ENCODE results near the gene URB2.

Gene URB2

DNA sequence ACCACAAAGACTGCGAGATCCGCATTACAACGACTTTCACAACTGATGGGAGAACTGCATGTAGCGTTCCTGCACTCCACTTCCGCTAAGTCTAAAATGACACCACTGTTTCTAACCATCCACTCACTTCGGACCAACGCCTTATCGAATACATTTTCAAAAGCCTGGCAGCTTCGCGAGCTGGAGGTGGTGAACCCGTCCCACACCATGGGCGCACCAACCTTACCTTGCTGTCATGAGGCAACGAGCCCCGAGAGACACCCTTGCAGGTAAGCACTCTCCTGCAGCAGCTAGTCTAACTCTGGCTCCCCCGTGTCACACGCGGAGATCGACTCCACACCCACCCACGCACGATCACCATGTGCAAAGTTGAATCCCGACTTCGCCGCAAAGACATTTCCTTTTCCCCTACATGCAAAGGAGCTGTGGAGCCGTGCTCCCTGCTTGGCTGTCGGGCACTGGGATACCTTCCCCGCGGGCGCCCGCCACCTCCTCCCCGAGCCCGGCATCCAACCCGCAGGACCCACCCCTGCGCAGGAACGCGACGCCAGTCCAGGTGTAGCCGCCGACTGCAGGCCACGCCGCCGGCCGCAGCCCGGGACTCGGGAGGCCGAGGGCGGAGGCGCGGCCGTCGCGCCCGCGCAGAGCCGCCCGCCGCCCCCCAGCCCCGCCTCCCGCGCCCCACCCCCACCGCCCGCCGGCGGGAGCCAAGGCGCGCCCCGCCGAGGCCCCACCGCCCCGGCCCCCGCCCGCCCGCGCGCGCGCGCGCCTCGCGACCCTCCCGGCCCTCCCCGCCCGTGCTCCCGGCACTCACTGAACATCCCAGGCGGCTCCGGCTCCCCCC lies 754 bp upstream of the URB2 start:
- H3K4me1 Mint-ChIP-seq: peaks cover 76% of the 10 kb centered on the region
- no peaks in the 10 kb centered on the region for H3K27me3 Mint-ChIP-seq
- H3K4me3 Mint-ChIP-seq: peak overlapping the region; percentile 93
- H3K36me3 Mint-ChIP-seq: peaks cover 12% of the 10 kb centered on the region
- H3K27ac Mint-ChIP-seq: peak overlapping the region; percentile 72
- no peaks in the 10 kb centered on the region for H3K9me3 Mint-ChIP-seq

DNA sequence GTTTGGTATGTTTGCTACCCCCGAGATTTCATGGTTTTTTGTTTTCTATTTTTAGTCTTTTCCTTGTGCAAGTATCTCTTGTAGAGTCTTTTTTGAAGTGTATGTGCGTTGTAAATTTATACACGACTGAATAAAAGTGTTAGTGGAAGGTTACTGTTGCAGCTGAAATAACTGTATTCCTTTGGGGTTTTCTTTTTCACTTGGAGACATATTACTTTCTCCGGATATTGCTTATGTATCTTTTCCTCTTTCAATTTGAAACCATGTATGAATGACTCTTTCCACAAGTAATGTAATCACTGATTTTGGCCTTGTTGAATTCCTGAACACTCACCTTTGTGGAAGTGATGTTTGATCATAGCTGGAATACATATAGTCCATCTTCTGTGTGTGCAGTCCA lies 956 bp downstream of the URB2 start:
- H3K4me1 Mint-ChIP-seq: peaks cover 70% of the 10 kb centered on the region

DNA sequence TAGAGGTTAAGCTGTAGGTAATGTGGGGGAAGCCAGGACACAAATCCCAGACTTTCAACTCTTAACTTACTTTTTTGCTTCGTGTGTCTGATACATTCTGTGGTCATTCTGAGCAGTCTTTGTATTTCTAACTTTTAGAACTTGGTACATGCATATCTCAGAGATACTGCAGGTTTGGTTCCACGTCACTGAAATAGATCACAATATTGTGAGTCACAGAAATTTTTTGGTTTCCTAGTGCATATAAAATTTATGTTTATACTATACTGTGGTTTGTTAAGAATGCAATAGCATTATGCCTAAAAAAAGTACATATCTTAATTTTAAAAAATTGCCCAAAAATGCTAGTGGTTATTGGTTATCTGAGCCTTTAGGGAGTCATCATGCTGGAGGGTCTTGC lies 3.2 kb downstream of the URB2 start:
- no peaks in the 10 kb centered on the region for H3K9me3 Mint-ChIP-seq
- H3K4me1 Mint-ChIP-seq: peaks cover 55% of the 10 kb centered on the region
- no peaks in the 10 kb centered on the region for H3K27me3 Mint-ChIP-seq
- H3K4me3 Mint-ChIP-seq: no peak overlapping the region
- no peak overlapping the region for H3K27ac Mint-ChIP-seq
- peaks cover 14% of the 10 kb centered on the region for H3K36me3 Mint-ChIP-seq

More for the DNA sequence above, 956 bp downstream of the URB2 start:
- Mint-ChIP-seq H3K36me3 (peaks cover 12% of the 10 kb centered on the region), H3K27me3 (no peaks in the 10 kb centered on the region), H3K9me3 (no peaks in the 10 kb centered on the region), H3K4me3 (peak overlapping the region; percentile 96), H3K27ac (peak overlapping the region; percentile 98)

DNA sequence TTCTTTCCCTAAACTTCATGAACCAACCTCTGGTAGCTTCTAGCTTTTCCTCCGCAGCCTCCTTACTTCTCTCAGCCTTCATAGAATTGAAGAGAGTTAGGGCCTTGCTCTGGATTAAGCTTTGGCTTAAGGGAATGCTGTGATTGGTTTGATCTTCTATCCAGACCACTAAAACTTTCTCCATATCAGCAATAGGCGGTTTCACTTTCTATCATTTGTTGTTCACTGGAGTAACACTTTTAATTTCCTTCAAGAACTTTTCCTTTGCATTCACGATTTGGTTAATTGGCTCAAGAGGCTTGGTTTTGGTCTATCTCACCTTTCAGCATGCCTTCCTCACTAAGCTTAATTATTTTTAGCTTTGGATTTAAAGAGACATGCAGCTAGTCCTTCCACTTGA lies 5.1 kb downstream of the URB2 start:
- no peaks in the 10 kb centered on the region for H3K9me3 Mint-ChIP-seq
- H3K27me3 Mint-ChIP-seq: no peaks in the 10 kb centered on the region
- no peak overlapping the region for H3K27ac Mint-ChIP-seq
- peaks cover 51% of the 10 kb centered on the region for H3K4me1 Mint-ChIP-seq
- H3K4me3 Mint-ChIP-seq: no peak overlapping the region
- H3K36me3 Mint-ChIP-seq: peaks cover 19% of the 10 kb centered on the region

DNA sequence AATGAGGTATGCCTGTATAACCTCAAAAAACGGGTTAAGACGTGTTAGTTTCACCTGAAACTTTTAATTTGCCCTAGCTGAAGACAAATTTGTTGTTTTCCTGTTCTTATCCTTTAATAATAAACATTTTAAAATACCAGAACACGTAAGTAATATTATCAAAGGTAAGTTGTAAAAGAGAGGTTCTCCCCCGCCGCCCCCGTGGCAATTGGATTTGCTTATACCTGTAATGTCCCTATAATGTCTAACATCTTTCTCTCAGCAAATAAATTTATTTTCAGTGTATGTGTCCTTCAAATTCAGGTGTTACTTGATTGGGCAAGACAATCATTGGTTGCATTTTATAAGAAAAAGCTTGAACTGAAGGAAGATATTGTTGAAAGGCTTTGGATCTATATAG lies 5.9 kb downstream of the URB2 start:
- H3K27ac Mint-ChIP-seq: no peak overlapping the region
- peaks cover 19% of the 10 kb centered on the region for H3K36me3 Mint-ChIP-seq

DNA sequence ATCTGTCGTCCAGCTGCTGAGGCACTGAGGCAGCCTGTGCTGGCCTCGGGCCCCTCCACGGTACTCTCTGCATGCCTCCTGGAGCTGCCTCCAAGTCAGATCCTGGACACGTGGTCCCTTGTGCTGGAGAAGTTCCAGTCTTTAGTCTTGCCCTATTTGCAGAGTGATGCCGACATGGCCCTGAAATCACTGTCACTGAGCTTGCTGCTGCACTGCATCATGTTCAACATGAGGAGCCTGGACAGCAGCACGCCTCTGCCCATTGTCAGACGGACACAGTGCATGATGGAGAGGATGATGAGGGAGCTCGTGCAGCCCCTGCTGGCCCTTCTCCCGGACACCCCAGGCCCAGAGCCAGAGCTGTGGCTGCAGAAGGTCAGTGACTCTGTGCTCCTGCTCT lies 10.0 kb downstream of the URB2 start:
- Mint-ChIP-seq H3K9me3 (no peaks in the 10 kb centered on the region), H3K27ac (no peak overlapping the region), H3K4me3 (no peak overlapping the region)

More for the DNA sequence above, 5.9 kb downstream of the URB2 start:
- no peak overlapping the region for H3K4me3 Mint-ChIP-seq
- H3K27me3 Mint-ChIP-seq: no peaks in the 10 kb centered on the region
- H3K4me1 Mint-ChIP-seq: peaks cover 47% of the 10 kb centered on the region
- no peaks in the 10 kb centered on the region for H3K9me3 Mint-ChIP-seq

DNA sequence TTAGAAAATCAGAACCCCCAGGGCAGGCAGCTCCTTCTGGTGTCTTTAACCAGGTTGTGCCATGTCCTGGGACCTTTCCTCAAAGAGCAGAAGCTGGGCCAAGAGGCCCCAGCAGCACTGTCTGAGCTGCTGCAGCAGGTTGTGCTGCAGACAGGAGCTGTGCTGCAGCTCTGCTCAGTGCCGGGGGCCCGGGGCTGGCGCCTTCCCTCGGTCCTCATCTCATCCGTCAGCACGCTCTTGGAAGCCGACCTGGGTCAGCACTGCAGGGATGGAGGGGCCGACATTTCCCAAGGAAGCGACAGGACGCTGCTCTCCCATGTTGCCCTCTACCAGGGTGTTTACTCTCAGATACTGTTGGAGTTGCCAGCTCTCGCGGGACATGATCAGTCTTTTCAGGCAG lies 11.7 kb downstream of the URB2 start:
- Mint-ChIP-seq H3K36me3 (peaks cover 7% of the 10 kb centered on the region), H3K27me3 (no peaks in the 10 kb centered on the region), H3K9me3 (no peaks in the 10 kb centered on the region), H3K4me1 (peaks cover 13% of the 10 kb centered on the region), H3K27ac (no peak overlapping the region), H3K4me3 (no peak overlapping the region)

More for the DNA sequence above, 10.0 kb downstream of the URB2 start:
- Mint-ChIP-seq H3K27me3 (no peaks in the 10 kb centered on the region), H3K4me1 (peaks cover 26% of the 10 kb centered on the region), H3K36me3 (peaks cover 10% of the 10 kb centered on the region)

DNA sequence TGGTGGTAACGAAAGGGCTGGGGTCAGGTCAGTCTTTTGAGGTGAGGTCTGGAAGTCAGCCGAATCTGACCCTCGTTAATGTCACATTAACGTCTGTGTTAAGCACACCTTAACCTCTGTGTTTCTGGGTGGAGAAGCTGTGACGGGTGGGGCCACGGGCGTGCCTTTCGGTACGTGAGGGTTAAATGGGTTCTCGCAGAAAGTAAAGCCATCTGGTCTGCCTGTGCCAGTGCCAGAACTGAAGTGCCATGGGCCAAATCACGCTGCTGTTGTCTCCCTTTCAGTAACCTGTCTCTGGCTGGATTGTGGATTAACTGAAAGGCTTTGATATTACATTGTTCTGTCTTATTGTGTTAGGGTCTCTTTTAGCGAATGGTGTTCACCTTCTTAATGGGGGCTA lies 14.4 kb downstream of the URB2 start:
- Mint-ChIP-seq H3K36me3 (peaks cover 5% of the 10 kb centered on the region), H3K27me3 (no peaks in the 10 kb centered on the region), H3K4me3 (no peak overlapping the region), H3K4me1 (peaks cover 10% of the 10 kb centered on the region), H3K9me3 (no peaks in the 10 kb centered on the region), H3K27ac (no peak overlapping the region)

DNA sequence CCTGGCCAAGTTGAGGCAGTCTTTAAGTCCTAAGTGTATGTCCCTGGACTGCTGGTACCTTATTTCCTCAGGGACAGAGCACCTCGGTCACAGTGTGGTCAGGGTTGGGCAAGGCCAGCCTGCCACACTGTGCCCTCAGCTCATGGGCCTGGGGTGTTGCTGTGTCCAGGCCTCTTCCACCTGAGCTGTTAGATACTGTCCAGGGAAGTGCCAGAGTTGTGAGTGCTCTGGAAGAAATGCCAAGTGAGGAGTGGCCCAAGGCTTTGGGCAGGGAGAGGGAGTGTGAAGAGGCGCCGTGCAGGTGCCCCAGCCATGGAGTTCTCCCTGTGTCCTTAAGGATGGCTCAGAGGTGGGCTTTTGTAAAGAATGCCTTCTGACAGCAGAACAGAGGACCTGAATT lies 15.3 kb downstream of the URB2 start:
- H3K4me3 Mint-ChIP-seq: no peak overlapping the region
- H3K36me3 Mint-ChIP-seq: peaks cover 9% of the 10 kb centered on the region
- H3K9me3 Mint-ChIP-seq: no peaks in the 10 kb centered on the region
- peaks cover 10% of the 10 kb centered on the region for H3K4me1 Mint-ChIP-seq
- H3K27ac Mint-ChIP-seq: no peak overlapping the region
- no peaks in the 10 kb centered on the region for H3K27me3 Mint-ChIP-seq

DNA sequence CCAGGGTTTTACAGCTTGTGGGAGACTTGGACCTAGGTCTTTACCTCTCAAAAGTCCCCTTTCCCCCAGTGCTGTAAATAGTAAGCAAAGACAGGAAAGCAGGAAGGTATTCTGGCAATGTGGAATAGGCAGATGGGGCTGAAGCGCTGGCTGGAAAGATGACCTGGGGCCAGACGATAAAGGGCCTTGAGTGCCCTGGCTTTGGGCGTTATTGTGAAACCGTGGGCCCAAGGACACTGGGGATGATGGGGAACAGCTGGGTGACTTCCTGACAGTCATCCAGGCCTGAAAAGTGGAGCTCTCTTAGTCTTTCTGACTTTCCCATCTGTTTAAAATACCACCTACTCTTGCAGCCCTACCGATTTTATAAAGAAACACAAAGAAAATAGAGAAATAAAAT lies 16.3 kb downstream of the URB2 start:
- no peaks in the 10 kb centered on the region for H3K9me3 Mint-ChIP-seq
- no peak overlapping the region for H3K27ac Mint-ChIP-seq
- H3K36me3 Mint-ChIP-seq: peaks cover 9% of the 10 kb centered on the region
- H3K27me3 Mint-ChIP-seq: no peaks in the 10 kb centered on the region
- H3K4me3 Mint-ChIP-seq: no peak overlapping the region
- H3K4me1 Mint-ChIP-seq: peaks cover 10% of the 10 kb centered on the region

DNA sequence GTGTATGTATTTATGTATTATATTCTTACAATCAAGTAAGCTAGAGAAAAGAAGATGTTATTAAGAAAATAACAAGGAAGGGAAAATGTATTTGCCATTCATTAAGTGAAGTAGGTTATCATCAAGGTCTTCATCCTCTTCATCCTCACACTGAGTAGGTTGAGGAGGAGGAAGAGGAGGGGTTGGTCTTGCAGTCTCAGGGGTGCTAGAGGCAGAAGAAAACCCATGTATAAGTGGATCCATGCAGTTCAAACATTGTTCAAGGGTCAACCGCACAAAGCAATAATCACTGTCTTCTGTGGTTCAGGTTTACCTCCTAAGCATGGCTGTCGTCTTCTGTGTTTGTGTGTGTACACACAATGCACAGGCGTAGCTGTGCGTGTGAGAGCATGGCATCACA lies 16.9 kb downstream of the URB2 start:
- Mint-ChIP-seq H3K27me3 (no peaks in the 10 kb centered on the region), H3K36me3 (peaks cover 9% of the 10 kb centered on the region), H3K4me3 (no peak overlapping the region), H3K4me1 (peaks cover 10% of the 10 kb centered on the region), H3K9me3 (no peaks in the 10 kb centered on the region), H3K27ac (no peak overlapping the region)

DNA sequence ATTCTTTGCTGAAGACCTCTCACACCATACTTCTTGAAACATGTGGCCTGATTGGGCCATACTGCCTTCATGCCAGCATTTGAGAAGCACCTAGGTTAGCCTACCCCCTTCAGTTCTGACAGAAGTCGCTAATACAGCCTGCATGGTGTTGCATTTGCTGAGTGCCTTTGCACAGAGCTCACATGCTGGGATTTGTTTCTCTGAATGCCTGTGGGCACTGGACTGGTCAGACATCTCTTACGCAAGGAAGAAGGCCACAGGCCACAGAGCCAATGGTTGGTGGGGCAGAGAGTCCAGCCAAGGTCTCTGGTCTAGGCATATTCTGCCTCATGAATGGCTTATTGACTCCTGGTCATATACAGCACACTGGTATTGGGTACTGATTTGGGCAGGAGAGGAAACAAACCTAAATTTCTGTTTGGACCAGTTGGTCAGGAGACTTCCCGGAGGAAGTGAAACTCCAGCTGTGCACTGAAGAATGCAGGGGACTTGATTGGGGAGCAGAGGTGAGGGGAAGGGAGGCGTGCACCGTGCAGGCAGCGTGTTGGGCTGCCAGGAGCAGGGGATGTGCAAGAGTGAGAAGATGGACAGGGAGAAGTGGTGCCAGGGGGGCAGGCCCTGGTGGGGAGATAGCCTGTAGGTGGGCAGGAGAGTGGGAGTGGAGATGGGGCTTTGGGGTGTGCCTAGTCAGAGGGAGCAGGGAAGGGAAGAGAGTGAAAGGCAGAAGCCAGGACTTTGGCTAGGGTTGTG lies 18.1 kb downstream of the URB2 start:
- Mint-ChIP-seq H3K9me3 (no peaks in the 10 kb centered on the region), H3K27ac (no peak overlapping the region), H3K4me1 (peaks cover 10% of the 10 kb centered on the region), H3K27me3 (no peaks in the 10 kb centered on the region), H3K36me3 (peaks cover 7% of the 10 kb centered on the region), H3K4me3 (no peak overlapping the region)

DNA sequence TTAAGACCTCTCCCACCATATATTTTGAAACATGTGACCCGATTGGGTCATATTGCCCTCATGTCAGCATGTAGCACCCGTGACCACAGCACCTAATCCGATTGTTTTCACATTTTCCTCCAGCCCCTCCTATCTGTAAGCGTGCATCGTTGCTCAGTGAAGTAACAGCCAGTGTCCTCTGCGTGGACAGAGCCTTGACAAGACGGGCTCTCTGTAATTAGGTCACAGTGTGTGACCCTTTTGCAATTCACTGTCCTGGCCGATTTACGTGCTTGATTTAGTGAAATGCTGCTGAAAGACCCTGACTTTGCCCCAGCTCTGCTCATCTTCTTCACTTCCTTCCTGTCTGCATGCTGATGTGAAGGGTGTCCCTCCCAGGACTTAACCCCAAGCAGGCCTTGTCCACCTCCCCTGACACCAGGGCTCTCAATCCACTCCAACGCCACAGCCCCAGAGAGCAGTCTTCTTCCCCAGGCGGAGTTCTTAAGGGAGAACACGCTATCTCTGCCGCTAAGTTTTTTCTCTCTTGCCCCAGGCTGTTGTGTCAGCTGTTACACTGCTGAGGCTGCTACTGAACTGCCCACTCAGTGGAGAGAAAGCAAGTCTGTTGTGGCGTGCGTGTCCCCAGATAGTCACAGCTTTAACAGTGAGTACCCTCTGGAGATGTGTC lies 19.4 kb downstream of the URB2 start:
- Mint-ChIP-seq H3K9me3 (no peaks in the 10 kb centered on the region), H3K27ac (no peak overlapping the region), H3K27me3 (no peaks in the 10 kb centered on the region), H3K4me3 (no peak overlapping the region), H3K36me3 (peaks cover 7% of the 10 kb centered on the region), H3K4me1 (peaks cover 3% of the 10 kb centered on the region)

DNA sequence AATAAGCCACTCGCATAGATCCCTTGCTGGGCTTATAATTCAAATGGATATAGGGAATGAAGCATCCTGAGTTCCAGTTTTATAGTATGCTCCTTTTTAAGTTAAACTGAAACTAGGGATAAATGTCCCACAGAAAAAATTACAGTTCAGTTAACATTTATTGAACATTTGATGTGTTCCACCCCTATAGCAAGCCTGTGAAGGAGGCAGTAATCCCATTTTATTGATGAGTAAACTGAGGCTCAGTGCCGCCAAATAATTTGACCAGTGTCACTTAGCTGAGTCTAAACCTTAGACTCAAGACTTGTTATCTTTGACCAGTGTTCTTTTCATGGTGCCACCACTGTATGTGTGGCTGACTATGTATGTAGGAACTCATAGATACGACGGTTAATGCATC lies 22.4 kb downstream of the URB2 start:
- Mint-ChIP-seq H3K9me3 (no peaks in the 10 kb centered on the region), H3K36me3 (peaks cover 7% of the 10 kb centered on the region), H3K27ac (no peak overlapping the region), H3K27me3 (no peaks in the 10 kb centered on the region), H3K4me3 (no peak overlapping the region), H3K4me1 (no peaks in the 10 kb centered on the region)

DNA sequence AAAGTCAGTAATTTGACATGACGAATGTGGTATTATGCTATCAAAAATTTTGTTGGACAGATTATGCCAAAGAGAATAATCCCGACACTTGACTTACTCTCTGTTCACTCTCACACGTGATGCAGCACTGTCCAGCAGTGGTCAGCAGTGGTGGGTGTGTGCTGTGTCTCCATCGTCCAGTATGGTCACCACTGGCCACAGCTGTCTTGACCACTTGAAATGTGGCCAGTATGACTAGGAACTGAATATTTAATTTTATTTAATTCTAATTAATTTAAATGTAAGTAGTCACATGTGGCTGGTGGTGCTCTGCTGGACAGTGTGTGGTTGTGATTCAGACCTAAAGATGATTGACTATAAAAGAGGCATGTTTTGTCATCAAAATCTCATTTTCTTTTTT lies 24.0 kb downstream of the URB2 start:
- Mint-ChIP-seq H3K4me3 (no peak overlapping the region), H3K27me3 (no peaks in the 10 kb centered on the region), H3K27ac (no peak overlapping the region), H3K9me3 (no peaks in the 10 kb centered on the region), H3K36me3 (peaks cover 10% of the 10 kb centered on the region), H3K4me1 (no peaks in the 10 kb centered on the region)

DNA sequence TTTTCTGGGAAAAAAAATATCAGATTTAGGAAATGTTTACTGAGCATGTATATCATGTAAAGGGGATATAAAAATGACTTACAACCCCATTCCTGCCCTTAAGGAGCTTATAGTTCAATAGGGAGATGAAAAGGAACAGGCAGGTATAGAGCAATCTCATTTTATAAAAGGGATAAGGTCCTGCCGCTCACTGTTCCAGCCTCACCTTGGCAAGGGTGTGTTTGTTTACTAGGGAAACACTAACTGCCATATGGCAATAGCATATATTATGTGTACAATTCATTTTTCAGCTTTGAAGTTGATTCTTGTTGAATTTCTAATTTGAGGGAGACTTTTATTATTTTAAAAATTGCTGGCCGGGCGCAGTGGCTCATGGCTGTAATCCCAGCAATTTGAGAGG lies 25.5 kb downstream of the URB2 start:
- H3K4me3 Mint-ChIP-seq: no peak overlapping the region
- no peaks in the 10 kb centered on the region for H3K4me1 Mint-ChIP-seq
- H3K36me3 Mint-ChIP-seq: peaks cover 3% of the 10 kb centered on the region
- H3K27ac Mint-ChIP-seq: no peak overlapping the region
- no peaks in the 10 kb centered on the region for H3K9me3 Mint-ChIP-seq
- H3K27me3 Mint-ChIP-seq: no peaks in the 10 kb centered on the region

Measured in activated naive CD4-positive, alpha-beta T cell treated with anti-CD3 and anti-CD28 coated beads, Interleukin-2, amount 50 U/mL, for 24 hours (primary cell).